Measurements from ENCODE around the gene ZFAND6.
"Not testable (repeated sequence)": the region's sequence is repeated elsewhere in the genome, so short reads cannot be mapped to it uniquely, and the experiment has no call there.

The ZFAND6 gene

DNA sequence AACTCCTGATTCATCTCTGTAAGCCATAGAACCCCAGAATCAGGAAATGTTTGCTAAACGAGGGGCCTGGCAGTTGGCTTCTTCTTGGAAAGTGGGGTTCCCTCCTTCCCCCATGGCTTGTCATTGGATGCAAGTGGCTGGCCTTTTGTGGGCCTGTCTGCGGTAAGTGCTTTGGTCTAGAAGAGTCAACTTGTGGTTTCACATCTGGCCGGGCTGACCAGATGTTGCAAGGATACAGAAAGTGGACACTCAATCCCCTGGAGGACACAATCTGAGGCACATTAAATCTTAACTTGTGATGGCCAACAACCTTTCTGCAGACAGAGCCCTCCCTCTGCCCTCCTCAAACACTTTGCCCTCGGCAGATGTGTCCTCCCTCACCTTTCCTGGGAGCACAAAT is 94.4 kb downstream of the ZFAND6 start:
- Histone ChIP-seq H3K4me1 (ENCODE audit: control insufficient read depth in 2 of 2, insufficient read depth in 1 of 2, low read depth in 1 of 2, low read length in 2 of 2) (peaks cover 8 to 12% of the 10 kb centered on the region in 2 donors), H3K9ac (ENCODE audit: low read depth, low read length, poor library complexity) (no peak overlapping the region), H3K4me2 (ENCODE audit: insufficient read depth, low read length, poor library complexity, severe bottlenecking) (no peak overlapping the region), H2BK120ac (ENCODE audit: low read depth, low read length) (no peak overlapping the region), H3K4me3 (ENCODE audit: low read length in 2 of 2) (peak overlapping the region in 1 of 2 donors; percentile 86), H2BK15ac (ENCODE audit: low read length) (no peak overlapping the region), H3K79me1 (ENCODE audit: low read depth, low read length) (no peaks in the 10 kb centered on the region), H4K8ac (ENCODE audit: low read depth, low read length) (no peak overlapping the region), H3K27ac (replicated peaks; ENCODE audit: low read length) (no peak overlapping the region), H4K91ac (ENCODE audit: low read depth, low read length, poor library complexity) (no peak overlapping the region), H3K36me3 (replicated peaks in 1 of 2; ENCODE audit: control insufficient read depth in 2 of 2, insufficient read depth in 2 of 2, low read length in 2 of 2) (peaks cover 0 to 2% of the 10 kb centered on the region in 2 donors), H3K9me3 (replicated peaks in 1 of 2; ENCODE audit: control insufficient read depth in 2 of 2, insufficient read depth in 1 of 2, low read depth in 1 of 2, low read length in 2 of 2) (peaks cover 0 to 2% of the 10 kb centered on the region in 2 donors), H3K27me3 (ENCODE audit: control insufficient read depth in 3 of 3, insufficient read depth in 3 of 3, low read depth in 1 of 3, low read length in 3 of 3) (peaks cover 0 to 4% (median 3%) of the 10 kb centered on the region in 3 experiments), H3K18ac (ENCODE audit: low read length) (no peak overlapping the region), H2AFZ (ENCODE audit: low read length) (peak overlapping the region; percentile 94), H2AK5ac (ENCODE audit: low read depth, low read length) (peak overlapping the region; percentile 37), H3K14ac (ENCODE audit: low read length) (no peak overlapping the region), H2BK12ac (ENCODE audit: low read length) (no peak overlapping the region), H3K23ac (ENCODE audit: low read depth, low read length, poor library complexity) (no peak overlapping the region), H3K4ac (ENCODE audit: low read length) (no peak overlapping the region), H2BK5ac (ENCODE audit: low read length) (no peak overlapping the region)
- no peak for DNase-seq (ENCODE audit: low spot score)
- WGBS, 2 donors (ENCODE audit: extremely low coverage in 2 of 2, insufficient read length in 2 of 2, insufficient replicate concordance in 1 of 2): no CpG with 5 or more reads among the region's 4 CpGs

DNA sequence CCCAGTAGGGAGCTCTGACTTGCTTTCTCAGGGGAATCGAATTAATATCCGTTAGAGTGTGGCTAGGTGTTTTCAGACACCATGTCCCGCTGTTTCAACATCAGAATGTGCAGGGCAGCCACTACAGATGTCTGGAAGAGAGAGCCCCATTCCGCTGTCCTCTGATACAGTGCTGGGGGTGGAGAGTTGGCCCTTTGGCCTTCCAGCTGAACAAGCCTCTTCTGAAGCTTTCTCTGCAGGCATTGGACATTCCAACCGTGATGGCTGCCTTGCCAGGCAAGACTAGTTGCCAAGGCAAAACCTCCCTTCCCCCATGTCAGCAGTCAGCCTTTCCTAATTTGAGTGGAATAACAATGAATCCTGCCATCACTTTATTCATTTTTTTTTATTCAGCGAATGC is 94.9 kb downstream of the ZFAND6 start:
- H3K27ac ChIP-seq (replicated peaks; ENCODE audit: low read length): no peak overlapping the region
- no peak overlapping the region for H3K23ac ChIP-seq (ENCODE audit: low read depth, low read length, poor library complexity)
- no peak overlapping the region for H3K4ac ChIP-seq (ENCODE audit: low read length)
- no peaks in the 10 kb centered on the region for H3K79me1 ChIP-seq (ENCODE audit: low read depth, low read length)
- peaks cover under 1 to 2% of the 10 kb centered on the region in 2 donors for H3K36me3 ChIP-seq (replicated peaks in 1 of 2; ENCODE audit: control insufficient read depth in 2 of 2, insufficient read depth in 2 of 2, low read length in 2 of 2)
- H2AK5ac ChIP-seq (ENCODE audit: low read depth, low read length): peak overlapping the region; percentile 37
- no peak overlapping the region for H2AFZ ChIP-seq (ENCODE audit: low read length)
- H3K4me1 ChIP-seq (ENCODE audit: control insufficient read depth in 2 of 2, insufficient read depth in 1 of 2, low read depth in 1 of 2, low read length in 2 of 2): peaks cover 8 to 12% of the 10 kb centered on the region in 2 donors
- peaks cover 0 to 4% (median 3%) of the 10 kb centered on the region in 3 experiments for H3K27me3 ChIP-seq (ENCODE audit: control insufficient read depth in 3 of 3, insufficient read depth in 3 of 3, low read depth in 1 of 3, low read length in 3 of 3)
- peak overlapping the region in 1 of 2 donors; percentile 86 for H3K4me3 ChIP-seq (ENCODE audit: low read length in 2 of 2)
- H3K4me2 ChIP-seq (ENCODE audit: insufficient read depth, low read length, poor library complexity, severe bottlenecking): no peak overlapping the region
- H3K9ac ChIP-seq (ENCODE audit: low read depth, low read length, poor library complexity): no peak overlapping the region
- H4K91ac ChIP-seq (ENCODE audit: low read depth, low read length, poor library complexity): no peak overlapping the region
- no peak overlapping the region for H2BK120ac ChIP-seq (ENCODE audit: low read depth, low read length)
- H3K18ac ChIP-seq (ENCODE audit: low read length): no peak overlapping the region
- WGBS, 2 donors (ENCODE audit: extremely low coverage in 2 of 2, insufficient read length in 2 of 2, insufficient replicate concordance in 1 of 2): no CpG with 5 or more reads among the region's 6 CpGs
- no peak overlapping the region for H2BK12ac ChIP-seq (ENCODE audit: low read length)
- no peak for DNase-seq (ENCODE audit: low spot score)
- H2BK15ac ChIP-seq (ENCODE audit: low read length): no peak overlapping the region
- H3K14ac ChIP-seq (ENCODE audit: low read length): no peak overlapping the region
- peaks cover 0 to 2% of the 10 kb centered on the region in 2 donors for H3K9me3 ChIP-seq (replicated peaks in 1 of 2; ENCODE audit: control insufficient read depth in 2 of 2, insufficient read depth in 1 of 2, low read depth in 1 of 2, low read length in 2 of 2)
- no peak overlapping the region for H2BK5ac ChIP-seq (ENCODE audit: low read length)
- no peak overlapping the region for H4K8ac ChIP-seq (ENCODE audit: low read depth, low read length)

DNA sequence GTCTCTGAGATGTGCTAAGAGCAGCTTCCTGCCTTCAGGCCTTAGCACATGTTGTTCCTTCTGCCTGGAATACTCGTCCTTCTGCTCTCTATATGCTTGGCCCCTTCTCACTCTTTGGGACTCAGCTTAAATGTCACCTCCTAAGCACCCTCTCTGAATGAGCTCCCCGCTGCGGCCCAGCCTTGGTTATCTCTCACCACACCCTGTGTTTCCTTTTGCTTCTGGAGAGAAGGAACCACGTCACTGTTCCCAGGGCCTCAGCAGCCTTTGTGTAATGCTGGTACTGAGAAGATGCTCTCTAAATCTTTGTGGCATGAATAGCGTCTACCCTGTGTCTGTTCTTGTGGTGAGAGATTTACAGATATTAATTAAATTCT is 95.5 kb downstream of the ZFAND6 start:
- Histone ChIP-seq H3K18ac (ENCODE audit: low read length) (no peak overlapping the region), H3K23ac (ENCODE audit: low read depth, low read length, poor library complexity) (no peak overlapping the region), H3K4ac (ENCODE audit: low read length) (no peak overlapping the region), H2BK120ac (ENCODE audit: low read depth, low read length) (no peak overlapping the region), H3K36me3 (replicated peaks in 1 of 2; ENCODE audit: control insufficient read depth in 2 of 2, insufficient read depth in 2 of 2, low read length in 2 of 2) (peaks cover 3 to 7% of the 10 kb centered on the region in 2 donors), H3K27me3 (ENCODE audit: control insufficient read depth in 3 of 3, insufficient read depth in 3 of 3, low read depth in 1 of 3, low read length in 3 of 3) (peaks cover 0 to 4% (median 3%) of the 10 kb centered on the region in 3 experiments), H4K8ac (ENCODE audit: low read depth, low read length) (no peak overlapping the region), H3K4me3 (ENCODE audit: low read length in 2 of 2) (no peak overlapping the region), H3K79me1 (ENCODE audit: low read depth, low read length) (no peaks in the 10 kb centered on the region), H3K9ac (ENCODE audit: low read depth, low read length, poor library complexity) (no peak overlapping the region), H3K9me3 (replicated peaks in 1 of 2; ENCODE audit: control insufficient read depth in 2 of 2, insufficient read depth in 1 of 2, low read depth in 1 of 2, low read length in 2 of 2) (peaks cover 0 to 2% of the 10 kb centered on the region in 2 donors), H4K91ac (ENCODE audit: low read depth, low read length, poor library complexity) (no peak overlapping the region), H3K27ac (replicated peaks; ENCODE audit: low read length) (no peak overlapping the region), H2BK5ac (ENCODE audit: low read length) (peak overlapping the region; percentile 35), H2AFZ (ENCODE audit: low read length) (no peak overlapping the region), H3K14ac (ENCODE audit: low read length) (no peak overlapping the region), H2BK12ac (ENCODE audit: low read length) (no peak overlapping the region), H2BK15ac (ENCODE audit: low read length) (no peak overlapping the region), H3K4me1 (ENCODE audit: control insufficient read depth in 2 of 2, insufficient read depth in 1 of 2, low read depth in 1 of 2, low read length in 2 of 2) (peaks cover 8 to 12% of the 10 kb centered on the region in 2 donors), H2AK5ac (ENCODE audit: low read depth, low read length) (no peak overlapping the region), H3K4me2 (ENCODE audit: insufficient read depth, low read length, poor library complexity, severe bottlenecking) (no peak overlapping the region)
- WGBS, 2 donors (ENCODE audit: extremely low coverage in 2 of 2, insufficient read length in 2 of 2, insufficient replicate concordance in 1 of 2): no CpG with 5 or more reads among the region's 5 CpGs
- no peak for DNase-seq (ENCODE audit: low spot score)

DNA sequence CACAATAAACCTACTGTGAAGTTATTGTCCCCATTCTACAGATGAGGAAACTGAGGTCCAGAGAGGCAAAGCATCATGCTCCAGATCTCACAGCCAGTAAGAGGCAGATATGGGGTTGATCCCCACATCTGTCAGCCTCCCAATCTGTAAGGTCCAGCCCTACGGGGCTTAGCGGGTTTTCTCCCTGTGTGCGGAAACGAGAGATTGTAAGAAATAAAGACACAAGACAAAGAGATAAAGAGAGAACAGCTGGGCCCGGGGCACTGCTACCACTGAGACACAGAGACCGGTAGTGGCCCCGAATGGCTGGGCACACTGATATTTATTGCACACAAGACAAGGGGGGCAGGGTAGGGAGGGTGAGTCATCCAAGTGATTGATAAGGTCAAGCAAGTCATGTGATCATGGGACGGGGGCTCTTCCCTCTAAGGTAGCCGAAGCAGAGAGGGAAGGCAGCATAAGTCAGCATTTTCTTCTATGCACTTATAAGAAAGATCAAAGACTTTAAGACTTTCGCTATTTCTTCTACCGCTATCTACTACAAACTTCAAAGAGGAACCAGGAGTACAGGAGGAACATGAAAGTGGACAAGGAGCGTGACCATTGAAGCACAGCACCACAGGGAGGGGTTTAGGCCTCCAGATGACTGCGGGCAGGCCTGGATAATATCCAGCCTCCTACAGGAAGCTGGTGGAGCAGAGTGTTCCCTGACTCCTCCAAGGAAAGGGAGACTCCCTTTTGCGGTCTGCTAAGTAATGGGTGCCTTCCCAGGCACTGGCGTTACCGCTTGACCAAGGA is 96.1 kb downstream of the ZFAND6 start:
- not testable (repeated sequence) for H2AFZ ChIP-seq (ENCODE audit: low read length); H3K79me1 ChIP-seq (ENCODE audit: low read depth, low read length); H4K8ac ChIP-seq (ENCODE audit: low read depth, low read length); H4K91ac ChIP-seq (ENCODE audit: low read depth, low read length, poor library complexity); DNase-seq (ENCODE audit: low spot score); H3K14ac ChIP-seq (ENCODE audit: low read length); H2BK120ac ChIP-seq (ENCODE audit: low read depth, low read length); H2AK5ac ChIP-seq (ENCODE audit: low read depth, low read length); H2BK12ac ChIP-seq (ENCODE audit: low read length); H3K4ac ChIP-seq (ENCODE audit: low read length); H3K4me3 ChIP-seq (ENCODE audit: low read length in 2 of 2); H3K9ac ChIP-seq (ENCODE audit: low read depth, low read length, poor library complexity); H2BK15ac ChIP-seq (ENCODE audit: low read length); H3K18ac ChIP-seq (ENCODE audit: low read length); H3K23ac ChIP-seq (ENCODE audit: low read depth, low read length, poor library complexity); H3K9me3 ChIP-seq (replicated peaks in 1 of 2; ENCODE audit: control insufficient read depth in 2 of 2, insufficient read depth in 1 of 2, low read depth in 1 of 2, low read length in 2 of 2); H3K27ac ChIP-seq (replicated peaks; ENCODE audit: low read length); H3K27me3 ChIP-seq (ENCODE audit: control insufficient read depth in 3 of 3, insufficient read depth in 3 of 3, low read depth in 1 of 3, low read length in 3 of 3); H2BK5ac ChIP-seq (ENCODE audit: low read length); H3K4me2 ChIP-seq (ENCODE audit: insufficient read depth, low read length, poor library complexity, severe bottlenecking)
- peaks cover 8 to 12% of the 10 kb centered on the region in 2 donors for H3K4me1 ChIP-seq (ENCODE audit: control insufficient read depth in 2 of 2, insufficient read depth in 1 of 2, low read depth in 1 of 2, low read length in 2 of 2)
- no CpG with 5 or more reads among the region's 16 CpGs for WGBS, 2 donors (ENCODE audit: extremely low coverage in 2 of 2, insufficient read length in 2 of 2, insufficient replicate concordance in 1 of 2)
- peaks cover 4 to 13% of the 10 kb centered on the region in 2 donors for H3K36me3 ChIP-seq (replicated peaks in 1 of 2; ENCODE audit: control insufficient read depth in 2 of 2, insufficient read depth in 2 of 2, low read length in 2 of 2)

Data from neuronal stem cell (in vitro differentiated cells).